Measurements from ENCODE around the gene GRK2. TPM values are rescaled to one million over a fixed set of nuclear protein-coding genes. Genes with fewer than 3 reads are reported as not detected.

GRK2 gene
- total RNA-seq, 1 experiment from 2014 or later = 69.8 TPM

DNA sequence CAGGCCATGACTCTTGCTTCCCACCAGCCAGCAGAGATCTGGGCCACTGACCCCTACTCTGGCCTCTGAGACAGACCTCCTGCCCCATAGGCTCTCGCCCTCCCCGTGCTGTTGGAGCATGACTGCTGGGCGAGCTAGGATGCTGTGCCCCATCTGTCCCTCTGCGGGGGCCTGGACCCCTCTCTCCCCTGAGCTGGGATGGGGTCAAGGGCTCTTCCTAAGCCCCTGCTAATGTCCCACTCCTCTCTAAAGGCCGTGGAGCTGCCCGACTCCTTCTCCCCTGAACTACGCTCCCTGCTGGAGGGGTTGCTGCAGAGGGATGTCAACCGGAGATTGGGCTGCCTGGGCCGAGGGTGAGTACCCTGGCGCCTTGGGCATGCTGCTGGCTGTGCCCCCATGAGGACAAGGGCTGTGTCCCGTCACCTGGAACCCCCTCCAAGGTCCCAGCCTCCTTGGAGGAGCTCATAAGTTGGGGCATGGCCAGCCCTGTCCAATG is 16.7 kb downstream of the GRK2 start:
- peaks cover 70% of the 10 kb centered on the region for H3K36me3 Mint-ChIP-seq (ENCODE audit: insufficient read depth, unreplicated experiment)

DNA sequence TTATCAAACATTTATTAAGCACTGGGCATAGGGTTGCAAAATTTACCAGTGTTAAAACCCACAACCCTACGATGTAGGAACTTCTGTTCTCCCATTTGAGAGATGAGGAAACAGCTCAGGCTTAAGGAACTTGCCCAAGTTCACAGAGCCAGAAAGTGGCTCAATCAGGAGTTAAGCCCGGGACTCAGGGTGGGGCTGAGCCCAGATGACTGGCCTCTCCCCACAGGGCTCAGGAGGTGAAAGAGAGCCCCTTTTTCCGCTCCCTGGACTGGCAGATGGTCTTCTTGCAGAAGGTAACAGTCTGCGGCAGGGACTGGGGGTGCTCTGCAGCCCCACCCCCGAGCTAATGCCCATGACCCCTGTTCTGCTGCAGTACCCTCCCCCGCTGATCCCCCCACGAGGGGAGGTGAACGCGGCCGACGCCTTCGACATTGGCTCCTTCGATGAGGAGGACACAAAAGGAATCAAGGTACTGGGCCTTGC is 17.2 kb downstream of the GRK2 start:
- no TSS peak for BruUV-seq (replicated peaks)
- H3K4me1 Mint-ChIP-seq (ENCODE audit: low read depth, unreplicated experiment) = peaks cover 15% of the 10 kb centered on the region
- peaks cover 75% of the 10 kb centered on the region for H3K36me3 Mint-ChIP-seq (ENCODE audit: insufficient read depth, unreplicated experiment)
- intact Hi-C loops (cut with micrococcal nuclease; ENCODE audit: unreplicated experiment) = no loop called here
- no peaks in the 10 kb centered on the region for H3K27me3 Mint-ChIP-seq (ENCODE audit: unreplicated experiment)
- CTCF ChIA-PET = interaction anchor here (1.7 kb wide), 1 partner anchor 34 kb away, joined by 5 read pairs; no protein-coding TSS in a partner anchor
- TF ChIP-seq, protein P1, sequence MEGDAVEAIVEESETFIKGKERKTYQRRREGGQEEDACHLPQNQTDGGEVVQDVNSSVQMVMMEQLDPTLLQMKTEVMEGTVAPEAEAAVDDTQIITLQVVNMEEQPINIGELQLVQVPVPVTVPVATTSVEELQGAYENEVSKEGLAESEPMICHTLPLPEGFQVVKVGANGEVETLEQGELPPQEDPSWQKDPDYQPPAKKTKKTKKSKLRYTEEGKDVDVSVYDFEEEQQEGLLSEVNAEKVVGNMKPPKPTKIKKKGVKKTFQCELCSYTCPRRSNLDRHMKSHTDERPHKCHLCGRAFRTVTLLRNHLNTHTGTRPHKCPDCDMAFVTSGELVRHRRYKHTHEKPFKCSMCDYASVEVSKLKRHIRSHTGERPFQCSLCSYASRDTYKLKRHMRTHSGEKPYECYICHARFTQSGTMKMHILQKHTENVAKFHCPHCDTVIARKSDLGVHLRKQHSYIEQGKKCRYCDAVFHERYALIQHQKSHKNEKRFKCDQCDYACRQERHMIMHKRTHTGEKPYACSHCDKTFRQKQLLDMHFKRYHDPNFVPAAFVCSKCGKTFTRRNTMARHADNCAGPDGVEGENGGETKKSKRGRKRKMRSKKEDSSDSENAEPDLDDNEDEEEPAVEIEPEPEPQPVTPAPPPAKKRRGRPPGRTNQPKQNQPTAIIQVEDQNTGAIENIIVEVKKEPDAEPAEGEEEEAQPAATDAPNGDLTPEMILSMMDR (IDR thresholded peaks at IDR 0.05; ENCODE audit: unreplicated experiment) = no peak
- no peaks in the 10 kb centered on the region for H3K9me3 Mint-ChIP-seq (ENCODE audit: low read depth, unreplicated experiment)
- no peak for DNase-seq
- no peak overlapping the region for H3K27ac Mint-ChIP-seq (ENCODE audit: unreplicated experiment)
- H3K4me3 Mint-ChIP-seq (ENCODE audit: low read depth, unreplicated experiment) = no peak overlapping the region

More for the DNA sequence above, 16.7 kb downstream of the GRK2 start:
- Mint-ChIP-seq H3K4me3 (ENCODE audit: low read depth, unreplicated experiment) (no peak overlapping the region), H3K4me1 (ENCODE audit: low read depth, unreplicated experiment) (peaks cover 12% of the 10 kb centered on the region), H3K9me3 (ENCODE audit: low read depth, unreplicated experiment) (no peaks in the 10 kb centered on the region), H3K27me3 (ENCODE audit: unreplicated experiment) (no peaks in the 10 kb centered on the region), H3K27ac (ENCODE audit: unreplicated experiment) (no peak overlapping the region)
- CTCF ChIA-PET = interaction anchor here (1.7 kb wide), 1 partner anchor 35 kb away, joined by 5 read pairs; no protein-coding TSS in a partner anchor
- BruUV-seq (replicated peaks) = no TSS peak
- TF ChIP-seq, protein P1 (IDR thresholded peaks at IDR 0.05; ENCODE audit: unreplicated experiment) = no peak
- DNase-seq = no peak
- intact Hi-C loops (cut with micrococcal nuclease; ENCODE audit: unreplicated experiment) = no loop called here

DNA sequence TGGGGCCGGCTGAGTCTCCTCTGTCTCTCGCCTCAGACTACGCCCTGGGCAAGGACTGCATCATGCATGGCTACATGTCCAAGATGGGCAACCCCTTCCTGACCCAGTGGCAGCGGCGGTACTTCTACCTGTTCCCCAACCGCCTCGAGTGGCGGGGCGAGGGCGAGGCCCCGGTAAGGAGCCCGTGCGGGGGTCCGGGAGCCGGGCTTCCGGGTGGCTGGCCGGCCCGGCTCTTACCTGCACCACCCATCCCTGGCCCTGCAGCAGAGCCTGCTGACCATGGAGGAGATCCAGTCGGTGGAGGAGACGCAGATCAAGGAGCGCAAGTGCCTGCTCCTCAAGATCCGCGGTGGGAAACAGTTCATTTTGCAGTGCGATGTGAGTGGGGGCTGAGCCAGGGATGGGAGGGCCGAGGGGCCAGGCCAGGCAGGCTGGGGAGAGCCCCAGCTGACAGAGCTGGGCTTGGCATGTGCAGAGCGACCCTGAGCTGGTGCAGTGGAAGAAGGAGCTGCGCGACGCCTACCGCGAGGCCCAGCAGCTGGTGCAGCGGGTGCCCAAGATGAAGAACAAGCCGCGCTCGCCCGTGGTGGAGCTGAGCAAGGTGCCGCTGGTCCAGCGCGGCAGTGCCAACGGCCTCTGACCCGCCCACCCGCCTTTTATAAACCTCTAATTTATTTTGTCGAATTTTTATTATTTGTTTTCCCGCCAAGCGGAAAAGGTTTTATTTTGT is 18.7 kb downstream of the GRK2 start:
- Mint-ChIP-seq H3K4me1 (ENCODE audit: low read depth, unreplicated experiment) (peaks cover 15% of the 10 kb centered on the region), H3K4me3 (ENCODE audit: low read depth, unreplicated experiment) (no peak overlapping the region), H3K9me3 (ENCODE audit: low read depth, unreplicated experiment) (no peaks in the 10 kb centered on the region), H3K27me3 (ENCODE audit: unreplicated experiment) (no peaks in the 10 kb centered on the region), H3K27ac (ENCODE audit: unreplicated experiment) (no peak overlapping the region), H3K36me3 (ENCODE audit: insufficient read depth, unreplicated experiment) (peaks cover 73% of the 10 kb centered on the region)
- intact Hi-C loops (cut with micrococcal nuclease; ENCODE audit: unreplicated experiment) = no loop called here
- no TSS peak for BruUV-seq (replicated peaks)
- DNase-seq = no peak
- CTCF ChIA-PET = no interaction called here
- TF ChIP-seq, protein P1 (IDR thresholded peaks at IDR 0.05; ENCODE audit: unreplicated experiment) = no peak

DNA sequence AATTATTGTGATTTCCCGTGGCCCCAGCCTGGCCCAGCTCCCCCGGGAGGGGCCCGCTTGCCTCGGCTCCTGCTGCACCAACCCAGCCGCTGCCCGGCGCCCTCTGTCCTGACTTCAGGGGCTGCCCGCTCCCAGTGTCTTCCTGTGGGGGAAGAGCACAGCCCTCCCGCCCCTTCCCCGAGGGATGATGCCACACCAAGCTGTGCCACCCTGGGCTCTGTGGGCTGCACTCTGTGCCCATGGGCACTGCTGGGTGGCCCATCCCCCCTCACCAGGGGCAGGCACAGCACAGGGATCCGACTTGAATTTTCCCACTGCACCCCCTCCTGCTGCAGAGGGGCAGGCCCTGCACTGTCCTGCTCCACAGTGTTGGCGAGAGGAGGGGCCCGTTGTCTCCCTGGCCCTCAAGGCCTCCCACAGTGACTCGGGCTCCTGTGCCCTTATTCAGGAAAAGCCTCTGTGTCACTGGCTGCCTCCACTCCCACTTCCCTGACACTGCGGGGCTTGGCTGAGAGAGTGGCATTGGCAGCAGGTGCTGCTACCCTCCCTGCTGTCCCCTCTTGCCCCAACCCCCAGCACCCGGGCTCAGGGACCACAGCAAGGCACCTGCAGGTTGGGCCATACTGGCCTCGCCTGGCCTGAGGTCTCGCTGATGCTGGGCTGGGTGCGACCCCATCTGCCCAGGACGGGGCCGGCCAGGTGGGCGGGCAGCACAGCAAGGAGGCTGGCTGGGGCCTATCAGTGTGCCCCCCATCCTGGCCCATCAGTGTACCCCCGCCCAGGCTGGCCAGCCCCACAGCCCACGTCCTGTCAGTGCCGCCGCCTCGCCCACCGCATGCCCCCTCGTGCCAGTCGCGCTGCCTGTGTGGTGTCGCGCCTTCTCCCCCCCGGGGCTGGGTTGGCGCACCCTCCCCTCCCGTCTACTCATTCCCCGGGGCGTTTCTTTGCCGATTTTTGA is 19.5 kb downstream of the GRK2 start:
- H3K4me1 Mint-ChIP-seq (ENCODE audit: low read depth, unreplicated experiment) = peaks cover 15% of the 10 kb centered on the region
- intact Hi-C loops (cut with micrococcal nuclease; ENCODE audit: unreplicated experiment) = no loop called here
- H3K27ac Mint-ChIP-seq (ENCODE audit: unreplicated experiment) = no peak overlapping the region
- H3K9me3 Mint-ChIP-seq (ENCODE audit: low read depth, unreplicated experiment) = no peaks in the 10 kb centered on the region
- no peak overlapping the region for H3K4me3 Mint-ChIP-seq (ENCODE audit: low read depth, unreplicated experiment)
- peaks cover 67% of the 10 kb centered on the region for H3K36me3 Mint-ChIP-seq (ENCODE audit: insufficient read depth, unreplicated experiment)
- DNase-seq = no peak
- CTCF ChIA-PET = no interaction called here
- no peaks in the 10 kb centered on the region for H3K27me3 Mint-ChIP-seq (ENCODE audit: unreplicated experiment)
- BruUV-seq (replicated peaks) = no TSS peak
- TF ChIP-seq, protein P1 (IDR thresholded peaks at IDR 0.05; ENCODE audit: unreplicated experiment) = no peak

All from Calu3 (cell line).